Measurements from ENCODE around the gene GABRR2.

GRCh38 chr6:89270951-89271721, 44.0 kb downstream of the GABRR2 start:
- no peak for TF ChIP-seq CTCF (IDR thresholded peaks at IDR 0.05)
- TF ChIP-seq POLR2A (IDR thresholded peaks at IDR 0.05) = no peak

Measured in uterus (tissue), 2 donors.